Fibroblast of lung (primary cell): ENCODE data around the gene PRR5L. TPM values are rescaled to one million over a fixed set of nuclear protein-coding genes. Genes with fewer than 3 reads are reported as not detected.

ENCODE experiments used
- DNase-seq, 2 donors: peaks; one replicate each; pipeline versions ENCODE4 v3.0.0 to v3.0.0-alpha.2; 2010; ENCODE audit warnings: low read depth in 2 of 2
- H2AFZ ChIP-seq: 2 replicates; pipeline ENCODE4 v1.5.1; 2012; ENCODE audit warnings: low read length, control low read depth, inconsistent platforms
- H3K27ac ChIP-seq: 2 replicates; pipeline ENCODE4 v1.5.1; 2011; ENCODE audit warnings: low read length, control low read depth; ENCODE audit not compliant: insufficient read depth
- H3K27me3 ChIP-seq: 2 replicates; pipeline ENCODE4 v1.5.1; 2011; ENCODE audit warnings: mild to moderate bottlenecking, low read length; ENCODE audit not compliant: control insufficient read depth, insufficient read depth
- H3K36me3 ChIP-seq: 2 replicates; pipeline ENCODE4 v1.5.1; 2011; ENCODE audit warnings: low read length; ENCODE audit not compliant: control insufficient read depth, insufficient read depth
- H3K4me1 ChIP-seq: 2 replicates; pipeline ENCODE4 v1.5.1; 2011; ENCODE audit warnings: low read length; ENCODE audit not compliant: control insufficient read depth, insufficient read depth; ENCODE audit errors: extremely low read depth
- H3K4me2 ChIP-seq: 2 replicates; pipeline ENCODE4 v1.5.1; 2011; ENCODE audit warnings: low read length, control low read depth; ENCODE audit not compliant: insufficient read depth; ENCODE audit errors: extremely low read depth
- H3K4me3 ChIP-seq, 4 experiments: fragments of 200-600 bp in 1 of 4; sonication (generic) in 1 of 4; replicated peaks in 1 of 4; 2 replicates each; pipeline ENCODE4 v1.5.1; 2011 to 2016; ENCODE audit warnings: low read length in 4 of 4, low read depth in 3 of 4, mild to moderate bottlenecking in 3 of 4, control low read depth in 2 of 4, inconsistent platforms in 1 of 4, mixed read lengths in 1 of 4; ENCODE audit not compliant: insufficient read depth in 1 of 4; ENCODE audit errors: control extremely low read depth in 1 of 4
- H3K79me2 ChIP-seq: 2 replicates; pipeline ENCODE4 v1.5.1; 2012; ENCODE audit warnings: mild to moderate bottlenecking, low read length, inconsistent platforms; ENCODE audit not compliant: control insufficient read depth, insufficient read depth
- H3K9ac ChIP-seq: 2 replicates; pipeline ENCODE4 v1.5.1; 2011; ENCODE audit warnings: mild to moderate bottlenecking, low read length, control low read depth; ENCODE audit not compliant: insufficient read depth
- H3K9me3 ChIP-seq: 2 replicates; pipeline ENCODE4 v1.5.1; 2012; ENCODE audit warnings: low read depth, low read length; ENCODE audit not compliant: control insufficient read depth, insufficient read depth
- H4K20me1 ChIP-seq: 2 replicates; pipeline ENCODE4 v1.5.1; 2011; ENCODE audit warnings: low read length; ENCODE audit not compliant: control insufficient read depth, insufficient read depth; ENCODE audit errors: extremely low read depth
- CTCF ChIP-seq, 2 donors: IDR thresholded peaks in 1 of 2; conservative IDR thresholded peaks in 1 of 2; 1 replicate in 1 of 2; 2 replicates in 1 of 2; pipeline ENCODE4 v1.5.1; 2011 to 2012; ENCODE audit warnings: low read length in 2 of 2, control low read depth in 1 of 2, inconsistent platforms in 1 of 2, low read depth in 1 of 2, mild to moderate bottlenecking in 1 of 2
- EZH2 ChIP-seq: IDR thresholded peaks from 2 replicates; pipeline ENCODE4 v1.5.1; 2012; ENCODE audit warnings: low read length, control low read depth, mild to moderate bottlenecking; ENCODE audit errors: missing control alignments
- polyA plus RNA-seq, 2 donors: library from polyadenylated mRNA; depleted of rRNA in 1 of 2; stranded (reverse) in 1 of 2; unstranded in 1 of 2; fragments of >200 nt; gene quantifications; 2 replicates each; pipeline ENCODE4 v1.2.1, GENCODE V29; 2011 to 2012; ENCODE audit warnings: missing spikeins in 1 of 2
- total RNA-seq: library from RNA; depleted of rRNA; stranded (reverse); fragments of >200 nt; gene quantifications from 2 replicates; pipeline ENCODE4 v1.2.1, GENCODE V29; 2014

The PRR5L gene
- total and polyA plus RNA-seq, 2 donors (not counting 1 experiment from before 2014, with no cell fraction given) = 2.8 to 6.3 TPM

- Histone ChIP-seq H3K36me3 (no peaks in the 10 kb centered on the region), H3K27me3 (no peaks in the 10 kb centered on the region), H3K4me3 (no peak overlapping the region), H3K79me2 (no peaks in the 10 kb centered on the region), H2AFZ (no peak overlapping the region), H3K4me2 (no peak overlapping the region), H3K4me1 (peaks cover 5% of the 10 kb centered on the region), H4K20me1 (no peaks in the 10 kb centered on the region), H3K9ac (no peak overlapping the region), H3K27ac (no peak overlapping the region), H3K9me3 (no peaks in the 10 kb centered on the region)
- peak; percentile 97 to 98 for DNase-seq
- no peak for TF ChIP-seq CTCF (conservative IDR thresholded peaks at IDR 0.05 in 1 of 2, IDR thresholded peaks at IDR 0.05 in 1 of 2; ENCODE audit: low read depth in 1 of 2, low read length in 2 of 2)
- TF ChIP-seq EZH2 = no peak
These were observed 89.3 kb downstream of the PRR5L start for GRCh38 chr11:36385121-36385970.

- no peak for TF ChIP-seq CTCF (conservative IDR thresholded peaks at IDR 0.05 in 1 of 2, IDR thresholded peaks at IDR 0.05 in 1 of 2; ENCODE audit: low read depth in 1 of 2, low read length in 2 of 2)
- Histone ChIP-seq H3K4me3 (no peak overlapping the region), H3K79me2 (no peaks in the 10 kb centered on the region), H3K4me1 (peaks cover 5% of the 10 kb centered on the region), H3K36me3 (no peaks in the 10 kb centered on the region), H3K27me3 (no peaks in the 10 kb centered on the region), H3K27ac (no peak overlapping the region), H3K9ac (no peak overlapping the region), H2AFZ (no peak overlapping the region), H3K9me3 (no peaks in the 10 kb centered on the region), H3K4me2 (no peak overlapping the region), H4K20me1 (no peaks in the 10 kb centered on the region)
- DNase-seq = no peak
These were observed 90.3 kb downstream of the PRR5L start for GRCh38 chr11:36386411-36386810.

- TF ChIP-seq CTCF (conservative IDR thresholded peaks at IDR 0.05 in 1 of 2, IDR thresholded peaks at IDR 0.05 in 1 of 2; ENCODE audit: low read depth in 1 of 2, low read length in 2 of 2) (no peak), EZH2 (no peak)
- H3K36me3 ChIP-seq = no peaks in the 10 kb centered on the region
- no peaks in the 10 kb centered on the region for H4K20me1 ChIP-seq
- no peak overlapping the region for H3K4me3 ChIP-seq
- peaks cover 5% of the 10 kb centered on the region for H3K4me1 ChIP-seq
- no peaks in the 10 kb centered on the region for H3K9me3 ChIP-seq
- H2AFZ ChIP-seq = no peak overlapping the region
- no peak overlapping the region for H3K9ac ChIP-seq
- H3K4me2 ChIP-seq = no peak overlapping the region
- no peaks in the 10 kb centered on the region for H3K27me3 ChIP-seq
- no peak overlapping the region for H3K27ac ChIP-seq
- no peaks in the 10 kb centered on the region for H3K79me2 ChIP-seq
- DNase-seq = peak in 1 of 2 donors; percentile 33
These were observed 92.0 kb downstream of the PRR5L start for GRCh38 chr11:36388071-36388470.
